ENCODE data around the gene TEAD1.

TEAD1 gene

DNA sequence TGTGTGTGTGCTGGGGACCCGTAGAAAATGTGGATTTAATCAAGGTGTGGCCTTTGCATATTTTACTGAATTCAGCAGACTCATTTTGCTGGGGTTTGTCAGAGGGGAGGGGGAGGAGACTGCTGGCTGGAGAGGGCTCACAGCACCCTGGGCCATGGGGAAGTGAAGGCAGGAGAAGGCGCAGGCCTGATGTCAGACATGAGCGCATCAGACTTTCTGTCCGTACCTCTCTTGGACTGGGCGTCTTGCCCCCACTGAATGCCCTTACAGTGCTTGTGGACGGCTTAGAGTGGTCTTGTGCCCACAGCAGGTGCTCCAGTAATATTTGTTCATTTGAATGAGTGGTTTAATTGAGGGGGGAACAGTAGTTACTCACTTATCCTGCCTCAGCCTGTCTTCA is 75.2 kb downstream of the TEAD1 start:
- Histone ChIP-seq H3K36me3 (ENCODE audit: low read depth) (no peaks in the 10 kb centered on the region), H3K4me1 (ENCODE audit: insufficient read depth, poor library complexity, severe bottlenecking) (peaks cover 60% of the 10 kb centered on the region), H3K27me3 (ENCODE audit: insufficient read depth, poor library complexity, severe bottlenecking) (no peaks in the 10 kb centered on the region), H3K27ac (ENCODE audit: poor library complexity, severe bottlenecking) (no peak overlapping the region), H3K9me3 (ENCODE audit: severe bottlenecking) (no peaks in the 10 kb centered on the region), H3K4me3 (ENCODE audit: severe bottlenecking) (no peak overlapping the region)
- no peak for DNase-seq (ENCODE audit: low spot score)
- TF ChIP-seq, protein P1, sequence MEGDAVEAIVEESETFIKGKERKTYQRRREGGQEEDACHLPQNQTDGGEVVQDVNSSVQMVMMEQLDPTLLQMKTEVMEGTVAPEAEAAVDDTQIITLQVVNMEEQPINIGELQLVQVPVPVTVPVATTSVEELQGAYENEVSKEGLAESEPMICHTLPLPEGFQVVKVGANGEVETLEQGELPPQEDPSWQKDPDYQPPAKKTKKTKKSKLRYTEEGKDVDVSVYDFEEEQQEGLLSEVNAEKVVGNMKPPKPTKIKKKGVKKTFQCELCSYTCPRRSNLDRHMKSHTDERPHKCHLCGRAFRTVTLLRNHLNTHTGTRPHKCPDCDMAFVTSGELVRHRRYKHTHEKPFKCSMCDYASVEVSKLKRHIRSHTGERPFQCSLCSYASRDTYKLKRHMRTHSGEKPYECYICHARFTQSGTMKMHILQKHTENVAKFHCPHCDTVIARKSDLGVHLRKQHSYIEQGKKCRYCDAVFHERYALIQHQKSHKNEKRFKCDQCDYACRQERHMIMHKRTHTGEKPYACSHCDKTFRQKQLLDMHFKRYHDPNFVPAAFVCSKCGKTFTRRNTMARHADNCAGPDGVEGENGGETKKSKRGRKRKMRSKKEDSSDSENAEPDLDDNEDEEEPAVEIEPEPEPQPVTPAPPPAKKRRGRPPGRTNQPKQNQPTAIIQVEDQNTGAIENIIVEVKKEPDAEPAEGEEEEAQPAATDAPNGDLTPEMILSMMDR (IDR thresholded peaks at IDR 0.05; ENCODE audit: poor library complexity, severe bottlenecking) = no peak
- no peak for ATAC-seq (ENCODE audit: low read depth)

DNA sequence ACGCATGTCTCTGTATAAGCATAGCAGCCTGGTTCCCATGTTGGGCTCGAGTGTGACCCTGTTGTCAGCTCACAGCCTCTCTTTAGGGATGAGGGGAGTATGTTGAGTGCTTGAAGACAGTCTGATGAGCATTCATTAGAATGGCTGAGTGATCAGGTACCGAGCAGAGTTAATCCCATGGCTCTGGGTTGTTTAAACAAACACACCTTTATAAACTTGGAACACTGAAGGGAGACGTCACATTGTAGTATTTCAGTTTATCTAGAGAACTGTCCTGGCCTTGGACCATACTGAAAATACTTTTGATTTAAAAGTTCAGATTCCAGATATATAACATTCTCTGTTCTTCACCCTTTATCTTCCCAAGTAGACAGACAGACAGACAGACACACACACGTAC is 76.0 kb downstream of the TEAD1 start:
- H3K4me3 ChIP-seq (ENCODE audit: severe bottlenecking) = no peak overlapping the region
- DNase-seq (ENCODE audit: low spot score) (no peak), ATAC-seq (ENCODE audit: low read depth) (no peak)
- H3K9me3 ChIP-seq (ENCODE audit: severe bottlenecking) = no peaks in the 10 kb centered on the region
- TF ChIP-seq, protein P1 (IDR thresholded peaks at IDR 0.05; ENCODE audit: poor library complexity, severe bottlenecking) = no peak
- H3K4me1 ChIP-seq (ENCODE audit: insufficient read depth, poor library complexity, severe bottlenecking) = peaks cover 60% of the 10 kb centered on the region
- H3K27ac ChIP-seq (ENCODE audit: poor library complexity, severe bottlenecking) = no peak overlapping the region
- no peaks in the 10 kb centered on the region for H3K27me3 ChIP-seq (ENCODE audit: insufficient read depth, poor library complexity, severe bottlenecking)
- no peaks in the 10 kb centered on the region for H3K36me3 ChIP-seq (ENCODE audit: low read depth)

DNA sequence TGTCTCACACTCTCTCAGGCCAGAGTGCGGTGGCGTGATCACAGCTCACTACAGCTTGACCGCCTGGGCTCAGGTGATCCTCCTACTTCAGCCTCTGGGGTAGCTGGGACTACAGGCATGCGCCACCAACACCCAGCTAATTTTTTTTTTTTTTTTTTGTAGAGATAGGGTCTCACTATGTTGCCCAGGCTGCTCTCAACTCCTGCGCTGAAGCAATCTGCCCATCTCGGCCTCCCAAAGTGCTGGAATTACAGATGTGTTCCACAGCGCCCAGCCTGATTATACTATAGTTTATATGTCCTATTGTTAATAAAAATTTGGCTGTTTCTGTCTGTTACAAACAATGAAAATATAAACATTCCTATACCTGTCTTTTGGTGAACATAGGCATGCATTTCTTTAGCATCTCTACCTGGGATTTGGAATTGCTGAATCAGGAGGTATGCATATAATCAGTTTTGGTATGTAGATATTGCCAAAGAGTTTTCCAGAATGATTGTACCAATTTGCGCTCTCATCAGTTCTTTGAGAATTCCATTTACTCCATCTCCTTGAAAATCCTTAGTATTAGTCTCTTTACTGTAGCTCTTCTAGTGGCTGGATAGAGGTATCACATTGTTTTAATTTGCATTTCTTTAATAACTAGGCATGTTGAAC is 78.8 kb downstream of the TEAD1 start:
- Histone ChIP-seq H3K4me3 (ENCODE audit: severe bottlenecking) (no peak overlapping the region), H3K27ac (ENCODE audit: poor library complexity, severe bottlenecking) (peak overlapping the region; percentile 52), H3K9me3 (ENCODE audit: severe bottlenecking) (no peaks in the 10 kb centered on the region), H3K4me1 (ENCODE audit: insufficient read depth, poor library complexity, severe bottlenecking) (peaks cover 52% of the 10 kb centered on the region), H3K27me3 (ENCODE audit: insufficient read depth, poor library complexity, severe bottlenecking) (no peaks in the 10 kb centered on the region), H3K36me3 (ENCODE audit: low read depth) (no peaks in the 10 kb centered on the region)
- DNase-seq (ENCODE audit: low spot score) (no peak), ATAC-seq (ENCODE audit: low read depth) (no peak)
- TF ChIP-seq, protein P1 (IDR thresholded peaks at IDR 0.05; ENCODE audit: poor library complexity, severe bottlenecking) = no peak

DNA sequence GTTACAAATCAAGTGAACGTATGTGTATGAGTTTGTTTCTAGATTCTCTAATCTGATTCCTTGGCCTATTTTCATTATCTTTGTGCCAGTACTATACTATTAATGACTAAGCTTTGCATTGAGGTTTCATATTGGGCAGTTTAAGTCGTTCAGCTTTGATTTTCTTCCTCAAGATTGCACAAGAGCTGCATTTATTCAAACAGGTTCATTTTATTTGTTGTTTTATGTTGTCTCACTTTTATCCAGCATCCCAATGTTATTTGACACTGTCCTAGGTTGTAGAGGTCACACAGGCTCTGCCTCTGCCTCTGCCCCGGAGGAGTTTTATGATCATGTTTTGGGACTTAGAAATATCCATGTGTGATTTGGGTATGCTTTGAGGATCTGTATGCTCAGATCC is 79.8 kb downstream of the TEAD1 start:
- DNase-seq (ENCODE audit: low spot score) (no peak), ATAC-seq (ENCODE audit: low read depth) (0 out of 3 replicates have a peak, but pooled peaks have one; percentile 23)
- no peak overlapping the region for H3K4me3 ChIP-seq (ENCODE audit: severe bottlenecking)
- no peaks in the 10 kb centered on the region for H3K27me3 ChIP-seq (ENCODE audit: insufficient read depth, poor library complexity, severe bottlenecking)
- TF ChIP-seq, protein P1 (IDR thresholded peaks at IDR 0.05; ENCODE audit: poor library complexity, severe bottlenecking) = no peak
- peaks cover 51% of the 10 kb centered on the region for H3K4me1 ChIP-seq (ENCODE audit: insufficient read depth, poor library complexity, severe bottlenecking)
- no peaks in the 10 kb centered on the region for H3K9me3 ChIP-seq (ENCODE audit: severe bottlenecking)
- H3K27ac ChIP-seq (ENCODE audit: poor library complexity, severe bottlenecking) = peak overlapping the region; percentile 52
- H3K36me3 ChIP-seq (ENCODE audit: low read depth) = no peaks in the 10 kb centered on the region

DNA sequence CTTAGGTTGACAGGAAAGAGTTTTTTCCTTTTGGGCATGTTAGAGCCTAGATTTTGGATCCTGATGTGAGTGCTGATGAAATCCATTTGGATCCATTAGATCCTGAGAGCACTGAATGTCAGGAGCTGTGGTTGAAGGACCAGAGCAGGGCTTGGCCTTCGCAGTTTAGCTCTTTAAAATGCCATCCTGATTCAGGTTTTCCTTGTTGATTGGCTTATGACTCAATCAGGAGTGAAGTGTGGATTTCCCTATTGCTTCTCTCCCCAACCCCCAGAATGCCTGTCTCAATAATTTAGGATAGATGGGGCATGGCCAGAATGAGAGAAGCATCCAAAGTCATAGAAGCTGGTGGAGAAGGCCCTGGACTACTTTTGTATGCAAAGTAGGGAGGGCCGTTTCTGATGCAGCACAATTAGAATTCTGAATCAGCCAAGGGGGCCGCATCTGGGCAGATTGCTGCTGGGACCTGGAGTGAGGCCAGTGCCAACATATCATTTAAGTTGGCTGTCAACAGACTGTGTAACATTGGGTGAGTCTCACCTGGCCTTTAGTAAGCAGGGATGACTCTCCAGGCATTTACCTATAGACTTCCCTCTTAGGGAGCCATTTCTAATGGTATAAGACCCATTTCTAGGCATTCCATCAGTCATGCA is 80.5 kb downstream of the TEAD1 start:
- no peaks in the 10 kb centered on the region for H3K27me3 ChIP-seq (ENCODE audit: insufficient read depth, poor library complexity, severe bottlenecking)
- TF ChIP-seq, protein P1 (IDR thresholded peaks at IDR 0.05; ENCODE audit: poor library complexity, severe bottlenecking) = no peak
- no peaks in the 10 kb centered on the region for H3K36me3 ChIP-seq (ENCODE audit: low read depth)
- H3K4me1 ChIP-seq (ENCODE audit: insufficient read depth, poor library complexity, severe bottlenecking) = peaks cover 44% of the 10 kb centered on the region
- ATAC-seq (ENCODE audit: low read depth) (peak; percentile 89), DNase-seq (ENCODE audit: low spot score) (no peak)
- H3K27ac ChIP-seq (ENCODE audit: poor library complexity, severe bottlenecking) = peak overlapping the region; percentile 52
- H3K9me3 ChIP-seq (ENCODE audit: severe bottlenecking) = no peaks in the 10 kb centered on the region
- no peak overlapping the region for H3K4me3 ChIP-seq (ENCODE audit: severe bottlenecking)
